H1 (cell line): ENCODE data around the gene MOB2. TPM values are rescaled to one million over a fixed set of nuclear protein-coding genes. Genes with fewer than 3 reads are reported as not detected.

Experiments used
- CTCF ChIA-PET: fragments of 300-600 bp; sonication (Branson Sonifier 250); formaldehyde crosslinking; loops from one replicate; lab custom pipeline; 2021; ENCODE audit not compliant: partially characterized antibody; lab: Charles Lee
- POLR2A ChIA-PET: fragments of 300-600 bp; sonication (Branson Sonifier 250); formaldehyde crosslinking; loops from one replicate; lab custom pipeline; 2021; ENCODE audit warnings: inconsistent platforms; ENCODE audit not compliant: partially characterized antibody; lab: Charles Lee
- DNase-seq, 2 experiments: peaks; one replicate each; pipeline versions ENCODE4 v3.0.0 to v3.0.0-alpha.2; 2010 to 2022; ENCODE audit warnings: low spot score in 2 of 2, low read depth in 1 of 2, mixed read lengths in 1 of 2
- FAIRE-seq: peaks from 2 replicates; lab custom pipeline; 2011; peaks lifted over from hg19 to GRCh38; lab: Jason Lieb, UNC
- H2AFZ ChIP-seq: 2 replicates; pipeline ENCODE4 v1.8.1; 2012; ENCODE audit warnings: low read length, inconsistent platforms
- H2AK5ac ChIP-seq: 2 replicates; pipeline ENCODE4 v1.6.1; 2013; ENCODE audit warnings: low read depth, low read length
- H2BK120ac ChIP-seq: replicated peaks from 2 replicates; pipeline ENCODE3; 2013; ENCODE audit warnings: low read depth, low read length, inconsistent platforms
- H2BK12ac ChIP-seq: 2 replicates; pipeline ENCODE4 v1.6.1; 2013; ENCODE audit warnings: low read depth, low read length
- H2BK15ac ChIP-seq: 2 replicates; pipeline ENCODE4 v1.6.1; 2013; ENCODE audit warnings: low read length
- H2BK20ac ChIP-seq: 2 replicates; pipeline ENCODE4 v1.6.1; 2013; ENCODE audit warnings: low read length
- H2BK5ac ChIP-seq: 2 replicates; pipeline ENCODE4 v1.6.1; 2013; ENCODE audit warnings: low read depth, low read length
- H3K14ac ChIP-seq: 2 replicates; pipeline ENCODE4 v1.6.1; 2013; ENCODE audit warnings: inconsistent platforms; ENCODE audit not compliant: insufficient read length
- H3K18ac ChIP-seq: 2 replicates; pipeline ENCODE4 v1.6.1; 2013; ENCODE audit warnings: low read length; ENCODE audit errors: extremely low read depth
- H3K23ac ChIP-seq: 2 replicates; pipeline ENCODE4 v1.6.1; 2013; ENCODE audit warnings: inconsistent platforms; ENCODE audit not compliant: insufficient read length
- H3K23me2 ChIP-seq: 2 replicates; pipeline ENCODE4 v1.6.1; 2013; ENCODE audit warnings: low read depth, low read length
- H3K27ac ChIP-seq: 2 replicates; pipeline ENCODE4 v1.6.1; 2011; ENCODE audit warnings: low read depth, low read length, inconsistent platforms
- H3K27me3 ChIP-seq, 4 experiments: replicated peaks in 1 of 4; 1 replicate in 1 of 4; 2 replicates in 3 of 4; pipeline versions ENCODE4 v1.6.1 to v1.8.1; 2011 to 2013; ENCODE audit warnings: low read length in 3 of 4, mild to moderate bottlenecking in 3 of 4, inconsistent platforms in 2 of 4, mixed read lengths in 2 of 4, moderate library complexity in 1 of 4; ENCODE audit not compliant: control insufficient read depth in 3 of 4, insufficient read depth in 3 of 4; ENCODE audit errors: extremely low read depth in 1 of 4
- H3K36me3 ChIP-seq, 4 experiments: 2 replicates each; pipeline versions ENCODE4 v1.6.1 to v1.8.1; 2011 to 2013; ENCODE audit warnings: mild to moderate bottlenecking in 4 of 4, low read length in 3 of 4, moderate library complexity in 2 of 4, control low read depth in 1 of 4, inconsistent platforms in 1 of 4; ENCODE audit not compliant: insufficient read depth in 4 of 4, control insufficient read depth in 2 of 4
- H3K4ac ChIP-seq: replicated peaks from 2 replicates; pipeline ENCODE3; 2013; ENCODE audit warnings: low read length, low read depth, mixed read lengths, inconsistent platforms; ENCODE audit not compliant: insufficient read length
- H3K4me1 ChIP-seq, 4 experiments: replicated peaks in 1 of 4; 1 replicate in 1 of 4; 2 replicates in 3 of 4; pipeline versions ENCODE4 v1.6.1 to v1.8.1; 2011 to 2013; ENCODE audit warnings: low read length in 3 of 4, inconsistent platforms in 2 of 4, mixed read lengths in 1 of 4; ENCODE audit not compliant: insufficient read depth in 4 of 4, control insufficient read depth in 3 of 4
- H3K4me2 ChIP-seq, 2 experiments: 2 replicates each; pipeline versions ENCODE4 v1.6.1 to v1.8.1; 2011 to 2013; ENCODE audit warnings: low read depth in 2 of 2, low read length in 2 of 2, control low read depth in 1 of 2, inconsistent platforms in 1 of 2, mild to moderate bottlenecking in 1 of 2; ENCODE audit not compliant: insufficient read depth in 1 of 2
- H3K4me3 ChIP-seq, 4 experiments: fragments of 200-600, 300-600 bp in 1 of 4; sonication (generic), shearing (Covaris generic), sonication (Bioruptor Twin) in 1 of 4; 2 replicates each; pipeline versions ENCODE4 v1.5.1 to v1.8.1; 2011 to 2016; ENCODE audit warnings: low read length in 4 of 4, low read depth in 3 of 4, control low read depth in 2 of 4, inconsistent platforms in 2 of 4, mild to moderate bottlenecking in 2 of 4, mixed read lengths in 1 of 4, moderate library complexity in 1 of 4; ENCODE audit not compliant: insufficient read depth in 2 of 4; ENCODE audit errors: extremely low read depth in 1 of 4
- H3K56ac ChIP-seq: replicated peaks from 2 replicates; pipeline ENCODE3; 2013; ENCODE audit warnings: low read depth, mild to moderate bottlenecking, mixed read lengths, low read length, inconsistent platforms; ENCODE audit not compliant: insufficient read length
- H3K79me1 ChIP-seq: 2 replicates; pipeline ENCODE4 v1.6.1; 2013; ENCODE audit warnings: low read depth, low read length, control low read depth
- H3K79me2 ChIP-seq, 2 experiments: 2 replicates each; pipeline versions ENCODE4 v1.6.1 to v1.8.1; 2012 to 2013; ENCODE audit warnings: low read length in 2 of 2, mild to moderate bottlenecking in 2 of 2, inconsistent platforms in 1 of 2; ENCODE audit not compliant: insufficient read depth in 2 of 2, control insufficient read depth in 1 of 2
- H3K9ac ChIP-seq, 4 experiments: replicated peaks in 1 of 4; 1 replicate in 1 of 4; 2 replicates in 3 of 4; pipeline versions ENCODE4 v1.6.1 to v1.8.1; 2011 to 2013; ENCODE audit warnings: low read depth in 3 of 4, low read length in 3 of 4, control low read depth in 2 of 4, mild to moderate bottlenecking in 2 of 4, moderate library complexity in 2 of 4, inconsistent platforms in 1 of 4; ENCODE audit errors: extremely low read depth in 1 of 4
- H3K9me3 ChIP-seq, 2 experiments: 2 replicates each; pipeline versions ENCODE4 v1.6.1 to v1.8.1; 2012 to 2013; ENCODE audit warnings: mild to moderate bottlenecking in 2 of 2, moderate library complexity in 2 of 2, control low read depth in 1 of 2, inconsistent platforms in 1 of 2, low read depth in 1 of 2, low read length in 1 of 2, mixed read lengths in 1 of 2; ENCODE audit not compliant: insufficient read depth in 2 of 2
- H4K20me1 ChIP-seq, 2 experiments: replicated peaks in 1 of 2; 2 replicates each; pipeline versions ENCODE3 to v1.8.1; 2011 to 2013; ENCODE audit warnings: inconsistent platforms in 2 of 2, low read length in 2 of 2, mild to moderate bottlenecking in 1 of 2; ENCODE audit not compliant: insufficient read depth in 2 of 2, control insufficient read depth in 1 of 2
- H4K5ac ChIP-seq: 2 replicates; pipeline ENCODE4 v1.6.1; 2013; ENCODE audit warnings: low read length, low read depth, mixed read lengths, inconsistent platforms; ENCODE audit not compliant: insufficient read length
- H4K8ac ChIP-seq: 2 replicates; pipeline ENCODE4 v1.8.0; 2013; ENCODE audit warnings: mild to moderate bottlenecking, moderate library complexity, low read length, inconsistent platforms; ENCODE audit not compliant: insufficient read depth; ENCODE audit errors: extremely low read depth
- H4K91ac ChIP-seq: replicated peaks from 2 replicates; pipeline ENCODE3; 2013; ENCODE audit warnings: low read length, mixed read lengths, inconsistent platforms; ENCODE audit not compliant: insufficient read length
- ATF2 ChIP-seq: IDR thresholded peaks from 2 replicates; pipeline ENCODE4 v1.6.1; 2012; ENCODE audit warnings: low read length, inconsistent platforms
- CBX8 ChIP-seq: fragments of 300-800, 300-1000 bp; sonication (generic); IDR thresholded peaks from 2 replicates; pipeline ENCODE4 v1.7.1; 2016; ENCODE audit warnings: low read depth, low read length, borderline replicate concordance
- MAX ChIP-seq: IDR thresholded peaks from 2 replicates; pipeline ENCODE4 v1.6.1; 2012; ENCODE audit warnings: inconsistent platforms
- SP4 ChIP-seq: IDR thresholded peaks from 2 replicates; pipeline ENCODE4 v1.6.1; 2012; ENCODE audit warnings: low read length, inconsistent platforms
- USF2 ChIP-seq: IDR thresholded peaks from 2 replicates; pipeline ENCODE4 v1.6.1; 2011; ENCODE audit warnings: low read length, improper control_type of control experiment
- WGBS, 2 experiments: shearing (Covaris generic) in 1 of 2; methylation state at CpG; one replicate each; pipeline versions ENCODE4 v1.1.6 to v1.1.7; 2013 to 2015; ENCODE audit warnings: low lambda C conversion rate in 2 of 2, mixed read lengths in 2 of 2, inconsistent platforms in 1 of 2, low coverage in 1 of 2, missing lambda C conversion rate in 1 of 2; ENCODE audit not compliant: insufficient replicate concordance in 2 of 2, insufficient coverage in 1 of 2, insufficient read length in 1 of 2; ENCODE audit errors: extremely low coverage in 1 of 2, missing lambda C conversion rate in 1 of 2; 5-methylcytosine and 5-hydroxymethylcytosine counted together
- polyA plus RNA-seq, 7 experiments: library from polyadenylated mRNA; depleted of rRNA in 3 of 7; stranded (reverse) in 5 of 7; unstranded in 2 of 7; fragments of >200 nt in 5 of 7; fragments of 200-250 nt in 2 of 7; gene quantifications; 1 replicate in 5 of 7; 2 replicates in 1 of 7; 4 replicates in 1 of 7; pipeline versions ENCODE4 v1.2.1 to v1.2.3, GENCODE V29; 2011 to 2013; ENCODE audit warnings: missing spikeins in 2 of 7, mixed read lengths in 2 of 7
- total RNA-seq: library from RNA; stranded (reverse); fragmentation: NEBNext Ultra II Directional; extraction: Animal tissue kit (Norgen Biotek cat#: 25700); gene quantifications from 2 replicates; pipeline ENCODE4 v1.2.1, GENCODE V29; 2021

MOB2 gene
- total and polyA plus RNA-seq, 2 of the 8 experiments (the other 6 are each of a cell fraction or from before 2014, with no cell fraction given) = 18.6 to 28.2 TPM

GRCh38 chr11:1479006-1479677 lies 7.4 kb downstream of the MOB2 start:
- Histone ChIP-seq H2AFZ (no peak overlapping the region), H3K23me2 (no peaks in the 10 kb centered on the region), H3K4ac (no peak overlapping the region), H4K8ac (peak overlapping the region; percentile 38), H3K4me3 (no peak overlapping the region), H2BK12ac (no peak overlapping the region), H3K14ac (no peak overlapping the region), H3K9me3 (no peaks in the 10 kb centered on the region), H2BK5ac (peak overlapping the region; percentile 22; the same call in 1 of the 2 replicates), H3K79me1 (peaks cover 6% of the 10 kb centered on the region), H3K23ac (no peak overlapping the region), H3K18ac (no peak overlapping the region), H3K27me3 (no peaks in the 10 kb centered on the region), H2BK15ac (no peak overlapping the region), H3K9ac (no peak overlapping the region), H4K5ac (no peak overlapping the region), H4K91ac (no peak overlapping the region), H3K4me2 (no peak overlapping the region), H3K4me1 (no peaks in the 10 kb centered on the region), H3K56ac (no peak overlapping the region), H4K20me1 (peaks cover 0 to 3% of the 10 kb centered on the region in 2 experiments), H3K27ac (no peak overlapping the region), H2BK120ac (no peak overlapping the region), H2AK5ac (no peak overlapping the region), H2BK20ac (no peak overlapping the region), H3K79me2 (no peaks in the 10 kb centered on the region; a peak in 1 of 4 replicates), H3K36me3 (no peaks in the 10 kb centered on the region; a peak in 1 of 8 replicates)
- TF ChIP-seq MAX = no peak
- TF ChIP-seq SP4 = no peak
- TF ChIP-seq CBX8 = no peak
- TF ChIP-seq ATF2 = no peak
- no peak for TF ChIP-seq USF2
- CTCF ChIA-PET = interaction anchor here (1.3 to 5.2 kb wide), 5 partner anchors 11 to 57 kb away, joined by 3 to 34 read pairs (median 5); no protein-coding TSS in a partner anchor
- WGBS, 2 experiments = 90% methylated on average over 9 of the region's 9 CpGs; no CpG with 5 or more reads in 1 of the 2 experiments
- no peak for FAIRE-seq
- POLR2A ChIA-PET = interaction anchor here (0.6 kb wide), 2 partner anchors 274 to 814 kb away, joined by 3 read pairs; no protein-coding TSS in a partner anchor
- no peak for DNase-seq
